Fibroblast of lung (primary cell): ENCODE data around the gene SYMPK.

ENCODE experiments used
- CTCF ChIP-seq, 2 donors: IDR thresholded peaks in 1 of 2; conservative IDR thresholded peaks in 1 of 2; 1 replicate in 1 of 2; 2 replicates in 1 of 2; pipeline ENCODE4 v1.5.1; 2011 to 2012; ENCODE audit warnings: low read length in 2 of 2, control low read depth in 1 of 2, inconsistent platforms in 1 of 2, low read depth in 1 of 2, mild to moderate bottlenecking in 1 of 2
- EZH2 ChIP-seq: IDR thresholded peaks from 2 replicates; pipeline ENCODE4 v1.5.1; 2012; ENCODE audit warnings: low read length, control low read depth, mild to moderate bottlenecking; ENCODE audit errors: missing control alignments

- no peak for TF ChIP-seq CTCF (conservative IDR thresholded peaks at IDR 0.05 in 1 of 2, IDR thresholded peaks at IDR 0.05 in 1 of 2; ENCODE audit: low read depth in 1 of 2, low read length in 2 of 2)
- TF ChIP-seq EZH2, result no peak
Measured at GRCh38 chr19:45824041-45824471, 38.9 kb downstream of the SYMPK start.
